ENCODE data around the gene ROCK2.

GRCh38 chr2:11220445-11220844, 124.0 kb downstream of the ROCK2 start:
- no peak for TF ChIP-seq CTCF (IDR thresholded peaks at IDR 0.05; ENCODE audit: control extremely low read depth in 1 of 3, insufficient read depth in 1 of 3, low read depth in 1 of 3, low read length in 3 of 3)
- no peak for TF ChIP-seq POLR2A (IDR thresholded peaks at IDR 0.05; ENCODE audit: control extremely low read depth in 1 of 2, low read depth in 2 of 2, low read length in 2 of 2)
- no peak for TF ChIP-seq POLR2AphosphoS5 (IDR thresholded peaks at IDR 0.05; ENCODE audit: low read depth, low read length)
- TF ChIP-seq CTBP2 (IDR thresholded peaks at IDR 0.05; ENCODE audit: borderline replicate concordance, insufficient read depth, insufficient read length, low read length), result no peak
- TF ChIP-seq GABPA (IDR thresholded peaks at IDR 0.05; ENCODE audit: borderline replicate concordance, insufficient read depth, low read length), result no peak
- no peak for TF ChIP-seq USF2 (IDR thresholded peaks at IDR 0.05; ENCODE audit: low read length)
- TF ChIP-seq ATF2 (IDR thresholded peaks at IDR 0.05; ENCODE audit: low read length), result no peak
- TF ChIP-seq TEAD4 (IDR thresholded peaks at IDR 0.05; ENCODE audit: low read depth, low read length), result no peak
- no peak for TF ChIP-seq JUND (IDR thresholded peaks at IDR 0.05; ENCODE audit: low read length)
- no peak for TF ChIP-seq SUZ12 (IDR thresholded peaks at IDR 0.05; ENCODE audit: low read length)
- TF ChIP-seq EP300 (IDR thresholded peaks at IDR 0.05; ENCODE audit: borderline replicate concordance in 1 of 2, low read depth in 2 of 2, low read length in 2 of 2), result no peak
- no peak for TF ChIP-seq RAD21 (IDR thresholded peaks at IDR 0.05 in 1 of 2, conservative IDR thresholded peaks at IDR 0.05 in 1 of 2; ENCODE audit: low read depth in 2 of 2, low read length in 2 of 2)
- no peak for TF ChIP-seq E2F6 (IDR thresholded peaks at IDR 0.05)

Data from H1 (cell line).